ENCODE data around the gene SPTBN2.

GRCh38 chr11:66767666-66768065 is 38.6 kb upstream of the SPTBN2 start:
- TF ChIP-seq, protein P1, sequence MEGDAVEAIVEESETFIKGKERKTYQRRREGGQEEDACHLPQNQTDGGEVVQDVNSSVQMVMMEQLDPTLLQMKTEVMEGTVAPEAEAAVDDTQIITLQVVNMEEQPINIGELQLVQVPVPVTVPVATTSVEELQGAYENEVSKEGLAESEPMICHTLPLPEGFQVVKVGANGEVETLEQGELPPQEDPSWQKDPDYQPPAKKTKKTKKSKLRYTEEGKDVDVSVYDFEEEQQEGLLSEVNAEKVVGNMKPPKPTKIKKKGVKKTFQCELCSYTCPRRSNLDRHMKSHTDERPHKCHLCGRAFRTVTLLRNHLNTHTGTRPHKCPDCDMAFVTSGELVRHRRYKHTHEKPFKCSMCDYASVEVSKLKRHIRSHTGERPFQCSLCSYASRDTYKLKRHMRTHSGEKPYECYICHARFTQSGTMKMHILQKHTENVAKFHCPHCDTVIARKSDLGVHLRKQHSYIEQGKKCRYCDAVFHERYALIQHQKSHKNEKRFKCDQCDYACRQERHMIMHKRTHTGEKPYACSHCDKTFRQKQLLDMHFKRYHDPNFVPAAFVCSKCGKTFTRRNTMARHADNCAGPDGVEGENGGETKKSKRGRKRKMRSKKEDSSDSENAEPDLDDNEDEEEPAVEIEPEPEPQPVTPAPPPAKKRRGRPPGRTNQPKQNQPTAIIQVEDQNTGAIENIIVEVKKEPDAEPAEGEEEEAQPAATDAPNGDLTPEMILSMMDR (IDR thresholded peaks at IDR 0.05): no peak
- TF ChIP-seq POLR2A (IDR thresholded peaks at IDR 0.05): no peak

Data from Peyer's patch (tissue), 4 donors.